OCI-LY3 (cell line): Measurements from ENCODE around the gene CASK.

Experiments
- H2AFZ ChIP-seq: fragments of 200-600, 300-600 bp; shearing (Covaris generic); 2 replicates; pipeline ENCODE4 v1.6.0; 2014; ENCODE audit warnings: antibody characterized with exemption, low read depth, low read length
- H3K27ac ChIP-seq: fragments of 200-600, 300-600 bp; sonication (generic); 2 replicates; pipeline ENCODE4 v1.5.1; 2014; ENCODE audit warnings: mild to moderate bottlenecking, low read length, moderate library complexity, mixed read lengths
- H3K27me3 ChIP-seq: fragments of 200-600, 300-600 bp; sonication (generic); 2 replicates; pipeline ENCODE4 v1.6.1; 2014; ENCODE audit warnings: low read depth, low read length, mixed read lengths
- H3K36me3 ChIP-seq: fragments of 200-600, 300-600 bp; sonication (generic); replicated peaks from 2 replicates; pipeline ENCODE3; 2014; ENCODE audit warnings: low read depth, low read length, mixed read lengths
- H3K4me1 ChIP-seq: fragments of 300-600, 200-600 bp; sonication (generic); 2 replicates; pipeline ENCODE4 v1.6.1; 2014; ENCODE audit warnings: low read length, mixed read lengths
- H3K4me2 ChIP-seq: fragments of 200-600, 300-600 bp; sonication (generic); 2 replicates; pipeline ENCODE4 v1.6.1; 2014; ENCODE audit warnings: low read length, mixed read lengths
- H3K4me3 ChIP-seq: fragments of 300-600, 200-600 bp; sonication (generic); 2 replicates; pipeline ENCODE4 v1.5.1; 2014; ENCODE audit warnings: antibody characterized with exemption, mild to moderate bottlenecking, low read length, moderate library complexity
- H3K79me2 ChIP-seq: fragments of 300-600, 200-600 bp; shearing (Covaris generic); 2 replicates; pipeline ENCODE4 v1.6.1; 2014; ENCODE audit warnings: mild to moderate bottlenecking, low read length, mixed read lengths
- H3K9ac ChIP-seq: fragments of 300-600, 200-600 bp; shearing (Covaris generic); 2 replicates; pipeline ENCODE4 v1.6.0; 2014; ENCODE audit warnings: mild to moderate bottlenecking, low read length, moderate library complexity
- H3K9me3 ChIP-seq: fragments of 200-600, 300-600 bp; shearing (Covaris generic); 2 replicates; pipeline ENCODE4 v1.6.1; 2014; ENCODE audit warnings: low read length, mixed read lengths; ENCODE audit not compliant: insufficient read depth
- H4K20me1 ChIP-seq: fragments of 200-600, 300-600 bp; sonication (generic); 2 replicates; pipeline ENCODE4 v1.6.1; 2016; ENCODE audit warnings: low read length, mixed read lengths; ENCODE audit not compliant: insufficient read depth
- CTCF ChIP-seq: fragments of 200-600, 300-600 bp; sonication (generic); IDR thresholded peaks from 2 replicates; pipeline ENCODE4 v1.5.1; 2014; ENCODE audit warnings: antibody characterized with exemption, low read length, low read depth
- EZH2phosphoT487 ChIP-seq: fragments of 200-600 bp; shearing (Covaris generic); IDR thresholded peaks from 2 replicates; pipeline ENCODE4 v1.6.1; 2018; ENCODE audit warnings: antibody characterized with exemption, mixed run types, low read depth

Gene CASK

DNA sequence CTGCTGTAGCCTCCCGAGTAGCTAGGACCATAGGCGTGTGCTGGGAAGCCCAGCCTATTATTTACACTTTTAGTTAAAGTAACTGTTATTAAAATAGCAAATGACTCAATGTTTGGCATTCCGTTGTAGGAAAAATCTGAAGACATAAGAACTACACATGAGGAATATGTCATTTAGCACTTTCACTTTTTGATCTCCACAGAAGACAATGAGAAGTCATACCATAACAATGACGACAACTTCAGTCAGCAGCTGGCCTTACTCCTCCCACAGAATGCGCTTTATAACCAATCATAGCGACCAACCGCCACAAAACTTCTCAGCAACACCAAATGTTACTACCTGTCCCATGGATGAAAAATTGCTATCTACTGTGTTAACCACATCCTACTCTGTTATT, 227.9 kb downstream of the CASK start:
- Histone ChIP-seq H2AFZ (no peak overlapping the region), H4K20me1 (no peaks in the 10 kb centered on the region), H3K4me2 (no peak overlapping the region), H3K27ac (no peak overlapping the region), H3K9ac (no peak overlapping the region), H3K27me3 (no peaks in the 10 kb centered on the region), H3K4me3 (no peak overlapping the region), H3K36me3 (no peaks in the 10 kb centered on the region), H3K79me2 (no peaks in the 10 kb centered on the region), H3K9me3 (no peaks in the 10 kb centered on the region), H3K4me1 (no peaks in the 10 kb centered on the region; the same call in 1 of the 2 replicates)
- TF ChIP-seq CTCF (no peak), EZH2phosphoT487 (no peak)

DNA sequence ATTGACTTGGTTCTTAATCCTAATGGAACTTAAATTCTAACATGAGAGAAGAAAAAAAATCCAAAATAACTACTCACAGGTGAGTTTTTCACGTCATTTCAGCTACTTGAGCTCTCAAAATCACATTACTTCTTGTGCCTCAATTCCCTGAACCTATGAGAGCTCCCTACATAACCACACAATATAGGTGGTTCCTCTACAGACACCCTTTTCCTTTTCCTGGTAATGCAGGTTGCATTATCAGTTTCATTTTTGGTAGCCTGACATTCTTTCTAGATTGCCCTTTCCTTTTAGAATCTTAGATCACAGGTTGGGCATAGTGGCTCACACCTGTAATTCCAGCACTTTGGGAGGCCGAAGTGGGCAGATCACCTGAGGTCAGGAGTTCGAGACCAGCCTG, 230.3 kb downstream of the CASK start:
- Histone ChIP-seq H3K27me3 (no peaks in the 10 kb centered on the region), H3K4me1 (peaks cover 12% of the 10 kb centered on the region), H2AFZ (no peak overlapping the region), H4K20me1 (no peaks in the 10 kb centered on the region), H3K9ac (no peak overlapping the region), H3K36me3 (no peaks in the 10 kb centered on the region), H3K79me2 (no peaks in the 10 kb centered on the region), H3K27ac (no peak overlapping the region), H3K9me3 (no peaks in the 10 kb centered on the region), H3K4me3 (no peak overlapping the region), H3K4me2 (no peak overlapping the region)
- TF ChIP-seq CTCF (no peak), EZH2phosphoT487 (no peak)

GRCh38 chrX:41692162-41692749, 231.1 kb downstream of the CASK start:
- H3K4me2 ChIP-seq: no peak overlapping the region
- H3K36me3 ChIP-seq: no peaks in the 10 kb centered on the region
- TF ChIP-seq EZH2phosphoT487 (no peak), CTCF (no peak)
- peaks cover 2% of the 10 kb centered on the region for H4K20me1 ChIP-seq
- peaks cover 15% of the 10 kb centered on the region for H3K4me1 ChIP-seq
- no peak overlapping the region for H2AFZ ChIP-seq
- no peaks in the 10 kb centered on the region for H3K9me3 ChIP-seq
- no peak overlapping the region for H3K9ac ChIP-seq
- no peak overlapping the region for H3K4me3 ChIP-seq
- no peaks in the 10 kb centered on the region for H3K27me3 ChIP-seq
- H3K79me2 ChIP-seq: no peaks in the 10 kb centered on the region
- H3K27ac ChIP-seq: no peak overlapping the region

DNA sequence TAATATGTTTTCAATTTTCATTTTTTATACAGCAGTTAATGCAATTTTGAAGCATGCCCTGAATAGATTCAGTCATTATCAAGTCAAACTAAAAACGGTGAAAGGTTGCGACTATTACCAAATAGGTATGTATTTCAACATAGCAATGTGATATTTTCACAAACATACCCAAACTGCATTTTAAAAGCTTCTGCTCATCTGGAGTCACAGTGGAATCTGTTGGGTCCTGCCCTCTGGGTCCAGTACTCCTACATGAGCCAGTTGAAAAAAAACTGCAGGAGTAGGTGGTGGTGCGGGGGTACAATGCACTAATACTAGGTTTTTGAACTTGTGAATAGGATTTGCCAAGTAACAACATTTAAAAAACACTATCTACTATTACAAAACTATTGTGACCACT, 233.6 kb downstream of the CASK start:
- Histone ChIP-seq H2AFZ (no peak overlapping the region), H3K36me3 (no peaks in the 10 kb centered on the region), H4K20me1 (peaks cover 8% of the 10 kb centered on the region), H3K9me3 (no peaks in the 10 kb centered on the region), H3K79me2 (no peaks in the 10 kb centered on the region), H3K9ac (no peak overlapping the region), H3K27me3 (no peaks in the 10 kb centered on the region), H3K4me2 (no peak overlapping the region), H3K4me3 (no peak overlapping the region), H3K27ac (no peak overlapping the region), H3K4me1 (peaks cover 23% of the 10 kb centered on the region)
- TF ChIP-seq EZH2phosphoT487 (no peak), CTCF (no peak)
